Gastrocnemius medialis (tissue), 4 donors: ENCODE data around the gene CCDC40.

ENCODE experiments used
- POLR2A ChIP-seq, 2 donors: fragments of 450-650 bp; IDR thresholded peaks; one replicate each; pipeline ENCODE4 v1.6.1; 2017; ENCODE audit warnings: antibody characterized with exemption in 2 of 2, mild to moderate bottlenecking in 2 of 2, moderate library complexity in 2 of 2
- TF ChIP-seq, protein P1 (sequence below), 5 experiments: fragments of 450-650 bp in 3 of 5; fragments of 200-600 bp in 2 of 5; sonication (generic) in 2 of 5; IDR thresholded peaks in 4 of 5; conservative IDR thresholded peaks in 1 of 5; 1 replicate in 4 of 5; 2 replicates in 1 of 5; pipeline ENCODE4 v1.5.1; 2016 to 2019; ENCODE audit warnings: antibody characterized with exemption in 5 of 5, mild to moderate bottlenecking in 3 of 5, moderate library complexity in 3 of 5

GRCh38 chr17:80089762-80090161 is 53.3 kb downstream of the CCDC40 start:
- TF ChIP-seq, protein P1, sequence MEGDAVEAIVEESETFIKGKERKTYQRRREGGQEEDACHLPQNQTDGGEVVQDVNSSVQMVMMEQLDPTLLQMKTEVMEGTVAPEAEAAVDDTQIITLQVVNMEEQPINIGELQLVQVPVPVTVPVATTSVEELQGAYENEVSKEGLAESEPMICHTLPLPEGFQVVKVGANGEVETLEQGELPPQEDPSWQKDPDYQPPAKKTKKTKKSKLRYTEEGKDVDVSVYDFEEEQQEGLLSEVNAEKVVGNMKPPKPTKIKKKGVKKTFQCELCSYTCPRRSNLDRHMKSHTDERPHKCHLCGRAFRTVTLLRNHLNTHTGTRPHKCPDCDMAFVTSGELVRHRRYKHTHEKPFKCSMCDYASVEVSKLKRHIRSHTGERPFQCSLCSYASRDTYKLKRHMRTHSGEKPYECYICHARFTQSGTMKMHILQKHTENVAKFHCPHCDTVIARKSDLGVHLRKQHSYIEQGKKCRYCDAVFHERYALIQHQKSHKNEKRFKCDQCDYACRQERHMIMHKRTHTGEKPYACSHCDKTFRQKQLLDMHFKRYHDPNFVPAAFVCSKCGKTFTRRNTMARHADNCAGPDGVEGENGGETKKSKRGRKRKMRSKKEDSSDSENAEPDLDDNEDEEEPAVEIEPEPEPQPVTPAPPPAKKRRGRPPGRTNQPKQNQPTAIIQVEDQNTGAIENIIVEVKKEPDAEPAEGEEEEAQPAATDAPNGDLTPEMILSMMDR (IDR thresholded peaks at IDR 0.05 in 4 of 5, conservative IDR thresholded peaks at IDR 0.05 in 1 of 5), result no peak
- TF ChIP-seq POLR2A (IDR thresholded peaks at IDR 0.05), result no peak
